Left kidney (tissue), 8 donors: ENCODE results near the gene HRC. TPM values are rescaled to one million over a fixed set of nuclear protein-coding genes. Genes with fewer than 3 reads are reported as not detected.
"Not testable (repeated sequence)": the region's sequence is repeated elsewhere in the genome, so short reads cannot be mapped to it uniquely, and the experiment has no call there.

Experiments
- DNase-seq: peaks from one replicate; pipeline ENCODE4 v3.0.0-alpha.2; 2013
- long read RNA-seq, 8 donors: transcript quantifications; one replicate each; lab custom pipeline, GENCODE V29; 2026
- polyA plus RNA-seq: library from polyadenylated mRNA; unstranded; fragments of 120-200 nt; gene quantifications from one replicate; pipeline ENCODE4 v1.2.1, GENCODE V29; 2013; ENCODE audit not compliant: insufficient read length

Gene HRC, protein sequence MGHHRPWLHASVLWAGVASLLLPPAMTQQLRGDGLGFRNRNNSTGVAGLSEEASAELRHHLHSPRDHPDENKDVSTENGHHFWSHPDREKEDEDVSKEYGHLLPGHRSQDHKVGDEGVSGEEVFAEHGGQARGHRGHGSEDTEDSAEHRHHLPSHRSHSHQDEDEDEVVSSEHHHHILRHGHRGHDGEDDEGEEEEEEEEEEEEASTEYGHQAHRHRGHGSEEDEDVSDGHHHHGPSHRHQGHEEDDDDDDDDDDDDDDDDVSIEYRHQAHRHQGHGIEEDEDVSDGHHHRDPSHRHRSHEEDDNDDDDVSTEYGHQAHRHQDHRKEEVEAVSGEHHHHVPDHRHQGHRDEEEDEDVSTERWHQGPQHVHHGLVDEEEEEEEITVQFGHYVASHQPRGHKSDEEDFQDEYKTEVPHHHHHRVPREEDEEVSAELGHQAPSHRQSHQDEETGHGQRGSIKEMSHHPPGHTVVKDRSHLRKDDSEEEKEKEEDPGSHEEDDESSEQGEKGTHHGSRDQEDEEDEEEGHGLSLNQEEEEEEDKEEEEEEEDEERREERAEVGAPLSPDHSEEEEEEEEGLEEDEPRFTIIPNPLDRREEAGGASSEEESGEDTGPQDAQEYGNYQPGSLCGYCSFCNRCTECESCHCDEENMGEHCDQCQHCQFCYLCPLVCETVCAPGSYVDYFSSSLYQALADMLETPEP
- polyA plus RNA-seq: 22.9 TPM
- long read RNA-seq, donor 1, transcript HRC-201 (6 exons, 2,385 nt): major isoform, 7 of 7 reads
- long read RNA-seq, donor 1, partial matches to known transcripts: 0 of 7 reads
- long read RNA-seq, donor 1, other reads (novel, unspliced or antisense): 0 of 7 reads
- long read RNA-seq, donor 2, transcript HRC-201 (6 exons, 2,385 nt): major isoform, 8 of 8 reads
- long read RNA-seq, donor 2, partial matches to known transcripts: 0 of 8 reads
- long read RNA-seq, donor 2, other reads (novel, unspliced or antisense): 0 of 8 reads
- long read RNA-seq, donor 3, partial matches to known transcripts: 0 of 3 reads
- long read RNA-seq, donor 3, other reads (novel, unspliced or antisense): 0 of 3 reads
- long read RNA-seq, donor 4, partial matches to known transcripts: 0 of 1 reads
- long read RNA-seq, donor 4, other reads (novel, unspliced or antisense): 0 of 1 reads
- long read RNA-seq, donor 5, partial matches to known transcripts: 0 of 1 reads
- long read RNA-seq, donor 5, other reads (novel, unspliced or antisense): 0 of 1 reads
- long read RNA-seq, donor 6, transcript HRC-201 (6 exons, 2,385 nt): major isoform, 6 of 7 reads
- long read RNA-seq, donor 6, partial matches to known transcripts: 0 of 7 reads
- long read RNA-seq, donor 6, other reads (novel, unspliced or antisense): 0 of 7 reads
- long read RNA-seq, donor 7, transcript HRC-201 (6 exons, 2,385 nt): major isoform, 6 of 6 reads
- long read RNA-seq, donor 7, partial matches to known transcripts: 0 of 6 reads
- long read RNA-seq, donor 7, other reads (novel, unspliced or antisense): 0 of 6 reads
- long read RNA-seq, donor 8, partial matches to known transcripts: 0 of 4 reads
- long read RNA-seq, donor 8, other reads (novel, unspliced or antisense): 0 of 4 reads

DNA sequence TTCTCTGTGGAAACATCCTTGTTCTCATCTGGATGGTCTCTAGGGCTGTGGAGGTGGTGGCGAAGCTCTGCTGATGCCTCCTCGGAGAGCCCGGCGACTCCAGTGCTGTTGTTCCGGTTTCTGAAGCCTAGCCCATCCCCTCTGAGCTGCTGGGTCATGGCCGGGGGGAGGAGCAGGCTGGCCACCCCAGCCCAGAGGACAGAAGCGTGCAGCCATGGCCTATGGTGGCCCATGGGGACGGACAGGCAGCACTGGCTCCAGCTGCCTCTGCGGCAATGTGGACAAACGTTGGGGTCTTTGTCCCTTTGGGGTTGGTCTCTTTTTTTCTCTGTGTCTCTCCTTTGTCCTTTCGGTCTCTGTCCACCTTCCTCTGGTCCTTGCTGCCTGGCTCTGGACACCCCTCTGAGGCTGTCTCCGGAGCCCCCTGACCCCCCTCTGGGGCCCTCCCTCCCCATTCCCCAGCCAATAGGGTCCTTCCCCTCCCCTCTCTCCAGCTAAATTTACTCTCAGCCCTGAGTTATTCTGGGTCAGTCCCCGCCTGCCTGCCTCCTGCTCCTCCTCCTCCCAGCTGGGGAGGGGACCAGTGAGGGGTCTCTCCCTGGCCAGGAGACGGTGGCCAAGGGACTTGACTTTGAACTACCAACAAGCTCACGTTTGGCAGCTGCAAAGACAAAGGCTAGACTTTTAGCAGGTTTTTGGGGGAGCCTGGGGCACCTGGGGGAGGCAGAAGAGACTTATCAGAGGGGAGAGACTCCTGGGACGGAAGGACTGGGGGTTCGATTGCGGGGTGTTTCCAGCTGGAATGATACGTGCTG lies at the start of gene HRC:
TSS of gene HRC (minus strand) at position 392 of the 815 bp plus-strand sequence. CDS start at position 233, 159 bp downstream.
- DNase-seq: peak; percentile 71

DNA sequence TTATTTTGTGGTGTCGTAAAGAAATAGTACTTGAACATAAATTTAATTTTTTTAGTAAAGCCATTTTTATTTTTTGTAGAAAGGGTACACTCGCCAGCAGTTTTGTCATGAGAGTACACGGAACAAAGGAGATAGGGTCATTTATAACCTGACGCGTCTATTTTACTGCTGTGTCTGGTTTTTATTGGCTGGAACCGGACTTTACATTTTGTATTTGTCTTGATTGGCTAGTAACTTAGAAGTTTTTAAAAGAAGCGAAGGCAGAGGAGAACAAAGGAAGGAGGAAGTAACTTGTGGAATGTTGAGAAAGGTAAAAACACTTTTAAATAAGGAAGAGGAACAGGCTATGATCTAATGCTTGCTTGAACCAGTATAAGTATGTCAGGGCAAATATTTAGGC lies 45.8 kb upstream of the HRC start:
- no peak for DNase-seq

DNA sequence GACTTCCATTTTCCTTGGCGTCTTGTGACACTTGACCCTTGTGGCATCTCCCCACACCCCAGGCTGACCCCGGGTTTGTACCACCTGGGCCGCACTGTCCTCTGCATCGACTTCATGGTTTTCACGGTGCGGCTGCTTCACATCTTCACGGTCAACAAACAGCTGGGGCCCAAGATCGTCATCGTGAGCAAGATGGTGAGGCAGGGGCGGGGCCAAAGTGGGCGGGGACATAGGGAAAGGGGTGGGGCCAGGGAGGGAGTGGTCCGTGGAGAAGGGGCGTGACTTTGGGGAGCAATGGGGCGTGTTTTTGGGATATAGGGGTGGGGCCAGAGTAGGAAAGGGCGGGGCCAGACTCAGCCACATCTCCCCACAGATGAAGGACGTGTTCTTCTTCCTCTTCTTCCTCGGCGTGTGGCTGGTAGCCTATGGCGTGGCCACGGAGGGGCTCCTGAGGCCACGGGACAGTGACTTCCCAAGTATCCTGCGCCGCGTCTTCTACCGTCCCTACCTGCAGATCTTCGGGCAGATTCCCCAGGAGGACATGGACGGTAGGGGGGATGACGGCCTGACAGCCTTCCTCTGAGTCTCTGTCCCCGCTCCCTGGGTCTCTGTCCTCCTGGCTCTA lies 45.2 kb upstream of the HRC start:
- no peak for DNase-seq

DNA sequence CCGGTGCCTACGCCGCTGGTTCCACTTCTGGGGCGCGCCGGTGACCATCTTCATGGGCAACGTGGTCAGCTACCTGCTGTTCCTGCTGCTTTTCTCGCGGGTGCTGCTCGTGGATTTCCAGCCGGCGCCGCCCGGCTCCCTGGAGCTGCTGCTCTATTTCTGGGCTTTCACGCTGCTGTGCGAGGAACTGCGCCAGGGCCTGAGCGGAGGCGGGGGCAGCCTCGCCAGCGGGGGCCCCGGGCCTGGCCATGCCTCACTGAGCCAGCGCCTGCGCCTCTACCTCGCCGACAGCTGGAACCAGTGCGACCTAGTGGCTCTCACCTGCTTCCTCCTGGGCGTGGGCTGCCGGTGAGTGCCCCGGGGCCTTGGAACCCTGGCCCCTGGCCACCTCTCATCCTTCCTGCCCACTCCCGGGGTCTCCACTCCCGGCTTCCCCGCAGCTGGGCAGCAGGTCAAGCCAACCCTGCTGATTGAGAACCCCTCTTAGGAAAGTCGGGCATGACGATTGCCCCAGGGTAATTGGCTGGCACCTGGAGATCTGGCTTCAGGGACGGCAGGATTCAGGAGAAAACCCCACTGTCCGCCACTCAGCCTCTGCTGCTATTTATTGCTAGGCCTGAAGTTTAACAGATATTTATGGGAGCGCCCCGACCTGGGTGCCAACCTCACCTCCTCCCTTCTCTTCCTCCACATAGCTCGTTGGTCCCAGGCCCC lies 41.5 kb upstream of the HRC start:
- DNase-seq: peak; percentile 44

DNA sequence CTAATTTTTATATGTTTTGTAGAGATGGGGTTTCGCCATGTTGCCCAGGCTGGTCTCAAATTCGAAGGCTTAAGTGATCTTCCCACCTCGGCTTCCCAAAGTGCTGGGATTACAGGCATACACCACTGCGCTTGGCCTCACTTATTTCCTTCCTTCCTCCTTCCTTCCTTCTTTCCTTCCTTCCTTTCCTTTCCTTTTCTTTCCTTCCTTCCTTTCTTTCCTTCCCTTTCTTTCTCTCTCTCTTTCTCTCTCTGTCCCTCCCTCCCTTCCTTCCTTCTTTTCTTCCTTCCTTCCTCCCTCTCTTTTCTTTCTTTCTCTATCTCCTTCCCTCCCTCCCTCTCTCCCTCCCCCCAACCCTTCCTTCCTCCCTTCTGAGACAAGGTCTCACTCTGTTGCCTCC lies 39.2 kb upstream of the HRC start:
- no peak for DNase-seq

DNA sequence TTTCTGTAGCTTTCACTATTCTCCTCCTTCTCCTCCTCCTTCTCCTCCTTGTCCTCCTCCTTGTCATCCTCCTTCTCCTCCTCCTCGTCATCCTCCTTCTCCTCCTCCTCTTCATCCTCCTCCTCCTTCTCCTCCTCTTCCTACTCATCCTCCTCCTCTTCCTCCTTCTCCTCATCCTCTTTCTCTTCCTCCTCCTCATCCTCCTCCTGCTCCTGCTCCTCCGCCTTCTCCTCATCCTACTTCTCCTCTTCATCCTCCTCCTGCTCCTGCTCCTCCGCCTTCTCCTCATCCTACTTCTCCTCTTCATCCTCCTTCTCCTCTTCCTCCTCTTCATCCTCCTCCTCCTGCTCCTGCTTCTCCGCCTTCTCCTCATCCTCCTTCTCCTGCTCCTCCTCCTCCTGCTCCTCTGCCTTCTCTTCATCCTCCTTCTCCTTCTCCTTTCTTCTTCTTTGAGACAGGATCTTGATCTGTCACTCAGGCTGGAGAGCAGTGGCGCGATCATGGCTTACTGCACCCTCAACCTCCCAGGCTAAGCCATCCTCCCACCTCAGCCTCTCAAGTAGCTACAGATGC lies 38.7 kb upstream of the HRC start:
- DNase-seq: no peak

DNA sequence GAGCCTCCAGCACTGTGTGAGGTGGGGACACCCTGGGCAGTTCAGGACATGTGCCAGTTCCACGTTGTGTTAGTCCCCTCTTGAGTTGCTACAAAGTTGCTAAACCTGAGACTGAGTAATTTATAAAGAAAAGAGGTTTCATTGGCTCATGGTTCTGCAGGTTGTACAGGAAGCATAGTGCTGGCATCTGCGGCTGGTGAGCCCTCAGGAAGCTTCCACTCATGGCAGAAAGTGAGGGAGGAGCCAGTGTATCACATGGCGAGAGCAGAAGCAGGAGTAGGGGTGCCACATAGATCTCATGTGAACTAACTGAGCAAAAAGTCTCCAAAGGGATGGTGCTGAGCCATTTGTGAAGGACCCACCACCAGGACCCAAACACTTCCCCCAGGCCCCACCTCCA lies 35.6 kb upstream of the HRC start:
- no peak for DNase-seq

DNA sequence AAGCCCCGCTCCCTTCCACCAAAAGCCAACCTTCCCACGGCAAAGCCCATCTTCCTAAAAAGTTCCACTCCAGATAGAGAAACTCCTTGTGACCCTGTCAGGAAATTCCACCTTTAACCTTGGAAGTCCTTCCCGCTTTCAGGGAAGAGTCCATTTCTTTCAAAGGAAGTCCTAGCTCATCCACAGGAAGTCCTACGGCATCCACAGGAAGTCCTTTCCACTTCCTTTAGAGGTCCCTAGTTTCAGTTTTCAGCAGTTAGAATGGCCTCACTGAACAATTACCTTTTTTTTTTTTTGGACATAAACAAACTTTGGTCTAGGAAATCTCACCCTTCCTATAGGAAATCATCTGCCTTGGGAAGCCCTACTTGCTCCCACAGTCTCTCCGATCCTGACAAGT lies 34.1 kb upstream of the HRC start:
- DNase-seq: no peak

DNA sequence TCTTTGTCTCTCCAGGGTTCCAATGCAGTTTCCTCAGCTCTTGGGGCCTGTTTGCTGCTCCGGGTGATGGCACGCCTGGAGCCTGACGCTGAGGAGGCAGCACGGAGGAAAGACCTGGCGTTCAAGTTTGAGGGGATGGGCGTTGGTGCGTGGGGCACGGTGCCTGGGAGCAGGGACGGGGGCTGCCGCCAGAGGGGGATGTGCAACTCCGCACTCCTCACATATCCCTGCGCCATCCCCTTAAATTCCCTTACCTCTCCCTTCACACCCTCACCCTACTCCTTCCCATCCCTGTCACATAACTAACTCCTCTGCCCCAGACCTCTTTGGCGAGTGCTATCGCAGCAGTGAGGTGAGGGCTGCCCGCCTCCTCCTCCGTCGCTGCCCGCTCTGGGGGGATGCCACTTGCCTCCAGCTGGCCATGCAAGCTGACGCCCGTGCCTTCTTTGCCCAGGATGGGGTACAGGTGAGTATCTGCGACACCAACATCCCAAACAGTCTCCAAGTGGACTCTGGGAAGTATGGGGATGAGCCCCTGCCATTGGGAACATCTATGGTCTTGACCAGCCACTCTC lies 33.5 kb upstream of the HRC start:
- no peak for DNase-seq

DNA sequence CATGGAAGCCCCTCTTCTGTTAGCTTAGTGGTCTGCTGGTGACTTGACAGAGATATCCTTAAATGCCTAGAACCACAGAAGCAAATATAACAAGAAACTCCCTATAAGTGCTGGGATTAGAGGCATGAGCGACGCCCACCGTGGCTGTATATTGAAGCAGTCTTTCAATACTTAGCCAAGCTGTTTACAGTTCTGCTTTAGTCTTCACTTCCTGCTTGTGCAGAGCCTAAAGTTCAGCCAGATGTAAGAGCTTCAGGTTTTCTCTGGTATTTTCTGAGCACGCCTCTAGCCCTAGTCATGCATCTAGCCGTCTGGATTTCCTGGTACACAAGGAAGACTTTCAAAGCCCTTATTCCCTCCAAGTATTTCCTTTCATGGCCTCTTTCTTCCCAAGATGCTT lies 30.9 kb upstream of the HRC start:
- no peak for DNase-seq

DNA sequence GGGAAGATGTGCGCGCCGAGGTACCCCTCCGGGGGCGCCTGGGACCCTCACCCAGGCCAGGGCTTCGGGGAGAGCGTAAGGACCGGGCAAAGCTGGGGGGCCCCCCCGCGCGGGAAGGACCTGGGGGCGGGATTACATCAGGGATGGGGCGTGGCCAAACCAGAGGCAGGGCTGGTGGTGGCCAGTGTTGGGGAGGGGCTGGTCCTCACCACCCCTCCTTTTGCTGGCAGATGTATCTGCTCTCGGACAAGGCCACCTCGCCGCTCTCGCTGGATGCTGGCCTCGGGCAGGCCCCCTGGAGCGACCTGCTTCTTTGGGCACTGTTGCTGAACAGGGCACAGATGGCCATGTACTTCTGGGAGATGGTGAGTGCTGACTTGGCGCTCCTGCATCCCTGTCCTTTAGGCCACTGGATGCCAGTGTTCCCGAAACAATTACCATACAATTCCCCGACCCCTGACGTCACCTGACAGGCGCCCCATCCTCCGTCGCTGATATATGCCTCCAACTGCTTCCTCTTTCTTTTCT lies 27.7 kb upstream of the HRC start:
- no peak for DNase-seq

DNA sequence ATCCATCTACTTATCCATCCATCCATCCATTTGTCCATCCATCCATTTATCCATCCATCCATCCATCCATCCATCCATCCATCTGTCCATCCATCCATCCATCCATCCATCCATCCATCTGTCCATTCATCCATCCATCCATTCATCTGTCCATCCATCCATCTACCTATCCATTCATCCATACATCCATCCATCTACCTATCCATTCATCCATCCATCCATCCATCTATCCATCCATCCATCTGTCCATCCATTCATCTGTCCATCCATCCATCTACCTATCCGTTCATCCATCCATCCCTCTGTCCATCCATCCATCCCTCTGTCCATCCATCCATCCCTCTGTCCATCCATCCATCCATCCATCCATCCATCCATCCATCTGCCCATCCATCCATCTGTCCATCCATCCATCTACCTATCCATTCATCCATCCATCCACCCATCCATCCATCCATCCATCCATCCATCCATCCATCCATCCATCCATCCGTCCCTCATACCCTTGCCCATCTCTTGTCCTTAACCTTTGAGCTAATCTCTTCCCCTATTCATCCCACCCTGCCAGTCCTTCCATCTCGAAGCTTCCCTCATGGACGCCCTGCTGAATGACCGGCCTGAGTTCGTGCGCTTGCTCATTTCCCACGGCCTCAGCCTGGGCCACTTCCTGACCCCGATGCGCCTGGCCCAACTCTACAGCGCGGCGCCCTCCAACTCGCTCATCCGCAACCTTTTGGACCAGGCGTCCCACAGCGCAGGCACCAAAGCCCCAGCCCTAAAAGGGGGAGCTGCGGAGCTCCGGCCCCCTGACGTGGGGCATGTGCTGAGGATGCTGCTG lies 27.0 kb upstream of the HRC start:
- DNase-seq: not testable (repeated sequence)

DNA sequence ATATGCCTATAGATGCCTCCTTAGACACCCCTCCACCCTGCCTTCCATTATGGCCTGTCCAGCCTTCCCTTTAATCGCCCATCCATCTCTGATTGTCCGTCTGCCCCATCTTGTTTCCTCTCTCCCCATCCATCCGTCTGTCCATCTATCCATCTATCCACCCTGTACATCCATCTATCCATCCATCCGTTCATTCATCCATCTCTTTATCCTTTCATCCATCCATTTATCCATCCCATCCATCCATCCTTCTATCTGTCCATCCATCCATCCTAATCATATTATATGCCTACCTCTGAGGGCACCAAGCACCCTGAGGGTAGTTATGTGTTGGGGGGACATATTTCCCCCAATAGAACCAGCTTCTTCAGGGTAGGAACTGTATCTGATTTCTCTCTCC lies 25.5 kb upstream of the HRC start:
- no peak for DNase-seq

DNA sequence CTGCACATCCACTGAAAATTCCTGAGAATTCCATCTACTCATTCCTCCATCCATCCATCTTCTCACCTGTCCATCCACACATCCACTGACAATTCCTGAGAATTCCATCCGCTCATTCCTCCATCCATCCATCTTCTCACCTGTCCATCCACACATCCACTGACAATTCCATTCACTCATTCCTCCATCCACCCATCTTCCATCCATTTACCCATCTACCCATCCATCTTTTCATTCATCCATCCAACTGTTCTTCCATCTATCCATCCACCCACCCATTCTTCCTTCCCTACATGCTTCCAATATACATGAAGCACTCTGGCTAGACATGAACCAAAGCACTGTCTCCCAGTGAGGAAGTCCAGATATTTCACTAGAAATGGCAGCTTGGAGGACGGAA lies 18.0 kb upstream of the HRC start:
- DNase-seq: no peak

DNA sequence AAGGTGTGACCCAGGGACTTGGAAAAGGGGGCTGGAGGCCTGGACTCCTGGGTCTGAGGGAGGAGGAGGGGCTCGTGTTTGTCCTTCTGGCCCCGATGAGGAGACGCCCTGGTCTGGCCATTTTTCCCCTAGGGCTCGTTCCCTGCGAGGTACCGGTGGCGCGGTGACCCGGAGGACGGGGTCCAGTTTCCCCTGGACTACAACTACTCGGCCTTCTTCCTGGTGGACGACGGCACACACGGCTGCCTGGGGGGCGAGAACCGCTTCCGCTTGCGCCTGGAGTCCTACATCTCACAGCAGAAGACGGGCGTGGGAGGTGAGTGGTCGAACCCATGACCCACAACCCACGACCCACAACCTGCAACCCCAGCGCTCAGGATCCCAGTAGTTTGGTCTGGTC lies 13.2 kb upstream of the HRC start:
- DNase-seq: no peak

DNA sequence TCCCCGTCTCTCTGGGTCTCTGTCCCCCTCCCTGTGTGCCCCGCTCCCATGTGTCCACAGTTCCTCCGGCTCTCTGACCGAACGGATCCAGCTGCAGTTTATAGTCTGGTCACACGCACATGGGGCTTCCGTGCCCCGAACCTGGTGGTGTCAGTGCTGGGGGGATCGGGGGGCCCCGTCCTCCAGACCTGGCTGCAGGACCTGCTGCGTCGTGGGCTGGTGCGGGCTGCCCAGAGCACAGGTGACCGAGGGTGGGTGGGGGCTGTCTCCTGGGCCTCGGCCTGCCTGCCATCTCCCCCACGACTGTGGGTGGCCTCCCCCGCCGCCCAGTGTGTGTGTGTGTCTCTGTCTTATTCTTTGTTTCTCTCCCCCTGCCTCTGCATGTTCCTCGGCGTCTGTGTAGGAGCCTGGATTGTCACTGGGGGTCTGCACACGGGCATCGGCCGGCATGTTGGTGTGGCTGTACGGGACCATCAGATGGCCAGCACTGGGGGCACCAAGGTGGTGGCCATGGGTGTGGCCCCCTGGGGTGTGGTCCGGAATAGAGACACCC lies 12.7 kb upstream of the HRC start:
- no peak for DNase-seq

DNA sequence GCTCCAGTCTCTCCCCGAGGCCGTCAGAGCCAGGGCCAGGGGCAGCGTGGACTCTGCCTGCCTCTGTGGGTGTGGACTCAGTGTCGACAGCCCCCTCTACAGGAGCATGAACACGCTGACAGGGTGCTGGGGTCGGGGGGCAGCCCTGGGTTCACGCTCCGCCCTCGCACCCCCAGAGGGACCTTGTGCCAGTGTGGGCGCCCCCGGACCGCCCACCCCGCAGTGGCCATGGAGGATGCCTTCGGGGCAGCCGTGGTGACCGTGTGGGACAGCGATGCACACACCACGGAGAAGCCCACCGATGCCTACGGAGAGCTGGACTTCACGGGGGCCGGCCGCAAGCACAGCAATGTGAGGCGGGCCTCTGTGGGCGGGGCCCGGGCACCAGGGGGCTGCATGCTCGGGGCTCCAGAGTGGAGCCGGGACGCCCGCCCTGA lies 10.7 kb upstream of the HRC start:
- no peak for DNase-seq
